ENCODE results near the gene COX5A. TPM values are rescaled to one million over a fixed set of nuclear protein-coding genes. Genes with fewer than 3 reads are reported as not detected.

The COX5A gene
- total RNA-seq, 1 donor from 2014 or later, result 143 TPM

DNA sequence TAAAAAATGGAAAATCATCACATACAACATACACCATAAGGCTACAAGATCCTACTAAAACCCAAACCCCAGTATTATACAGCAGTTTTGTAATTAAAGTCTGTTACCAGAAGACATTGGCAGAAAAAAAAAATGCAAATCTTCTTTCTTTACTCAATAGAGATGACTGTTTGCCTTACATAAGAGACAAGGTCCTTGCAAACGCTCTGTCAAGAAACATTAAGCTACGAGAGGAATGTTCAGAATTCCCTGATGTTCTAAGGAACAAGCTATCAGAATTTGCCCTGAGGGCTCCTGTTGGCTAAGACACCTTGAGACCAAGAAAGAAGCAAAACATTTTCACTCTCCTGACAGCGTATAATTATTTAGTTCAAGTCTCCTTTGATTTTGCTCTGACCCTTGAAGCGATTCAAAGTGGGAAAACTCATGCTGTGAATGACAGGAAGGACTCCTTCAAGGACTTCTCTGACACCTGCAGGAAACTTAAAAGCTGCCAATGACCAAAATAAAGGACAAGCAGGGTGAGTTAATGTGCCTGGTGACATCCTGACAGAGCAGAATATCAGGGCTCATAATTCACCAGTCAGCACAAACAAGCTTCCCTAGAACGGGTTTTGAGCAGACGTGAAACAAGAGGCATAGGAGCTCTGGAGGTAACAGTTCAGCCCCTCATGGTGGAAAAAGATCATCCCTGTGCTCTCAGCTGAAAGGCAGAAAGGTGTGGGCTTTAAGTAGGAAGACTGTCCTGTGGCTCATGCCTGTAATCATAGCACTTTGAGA is 67.2 kb downstream of the COX5A start:
- DNase-seq, result no peak

Small RNAs within 50 kb of the gene (small RNA-seq; reads per million reads assigned to genes)
- not detected for gene RF00019 (ENCODE audit: low replicate concordance)

Other genes with a start within 250 kb of the COX5A start
- gene EDC3, start 242.0 kb downstream of the COX5A start, total RNA-seq, result 18.8 TPM
- gene CYP1A1, start 212.5 kb downstream of the COX5A start, total RNA-seq, result 0.51 TPM
- not detected for gene CYP1A2, start 189.2 kb downstream of the COX5A start, total RNA-seq
- gene CSK, start 156.0 kb downstream of the COX5A start, total RNA-seq, result 27.6 TPM
- gene LMAN1L, start 125.2 kb downstream of the COX5A start, total RNA-seq, result not detected
- gene CPLX3, start 111.4 kb downstream of the COX5A start, total RNA-seq, result not detected
- gene ULK3, start 94.9 kb downstream of the COX5A start, total RNA-seq, result 49.2 TPM
- gene SCAMP2, start 64.7 kb downstream of the COX5A start, total RNA-seq, result 49.9 TPM
- 81.8 TPM for gene MPI, start 48.0 kb downstream of the COX5A start, total RNA-seq
- 76.3 TPM for gene FAM219B, start 31.2 kb downstream of the COX5A start, total RNA-seq
- gene RPP25, start 18.7 kb upstream of the COX5A start, total RNA-seq, result 3.3 TPM
- gene SCAMP5, start 57.5 kb upstream of the COX5A start, total RNA-seq, result 0.62 TPM
- gene PPCDC, start 85.5 kb upstream of the COX5A start, total RNA-seq, result 9.9 TPM

Measured in tongue (tissue), 3 donors.